Parathyroid adenoma (tissue), 2 donors: ENCODE results near the gene SFMBT2.

ENCODE experiments used
- H2AFZ ChIP-seq: fragments of 300-600 bp; sonication (generic); one replicate; pipeline ENCODE4 v1.7.0; 2017; ENCODE audit warnings: antibody characterized with exemption, mild to moderate bottlenecking
- H3K27ac ChIP-seq: fragments of 300-600 bp; sonication (generic); one replicate; pipeline ENCODE4 v1.7.0; 2017
- H3K27me3 ChIP-seq: fragments of 300-600 bp; sonication (generic); one replicate; pipeline ENCODE4 v1.7.0; 2017; ENCODE audit warnings: low read length; ENCODE audit not compliant: control insufficient read depth, insufficient read depth
- H3K36me3 ChIP-seq: fragments of 300-600 bp; sonication (generic); one replicate; pipeline ENCODE4 v1.7.0; 2017; ENCODE audit warnings: low read length; ENCODE audit not compliant: control insufficient read depth, insufficient read depth
- H3K4me1 ChIP-seq: fragments of 300-600 bp; sonication (generic); one replicate; pipeline ENCODE4 v1.7.0; 2017; ENCODE audit warnings: control low read depth
- H3K4me2 ChIP-seq: fragments of 300-600 bp; sonication (generic); one replicate; pipeline ENCODE4 v1.7.0; 2017; ENCODE audit warnings: low read length
- H3K4me3 ChIP-seq: fragments of 300-600 bp; sonication (generic); one replicate; pipeline ENCODE4 v1.7.0; 2017; ENCODE audit warnings: low read depth, low read length
- H3K79me2 ChIP-seq: fragments of 300-600 bp; sonication (generic); one replicate; pipeline ENCODE4 v1.7.0; 2017; ENCODE audit warnings: control low read depth
- H3K9ac ChIP-seq: fragments of 300-600 bp; sonication (generic); one replicate; pipeline ENCODE4 v1.7.0; 2017; ENCODE audit warnings: mild to moderate bottlenecking
- H3K9me3 ChIP-seq: fragments of 300-600 bp; sonication (generic); one replicate; pipeline ENCODE4 v1.7.0; 2017; ENCODE audit warnings: low read length; ENCODE audit not compliant: control insufficient read depth
- CTCF ChIP-seq: fragments of 300-600 bp; sonication (generic); IDR thresholded peaks from one replicate; pipeline ENCODE4 v1.7.0; 2017; ENCODE audit warnings: antibody characterized with exemption, mild to moderate bottlenecking
- donor health status: primary hyperparathyroidism.

Gene SFMBT2

GRCh38 chr10:7318836-7319235 lies 92.0 kb downstream of the SFMBT2 start:
- Histone ChIP-seq H3K36me3 (no peaks in the 10 kb centered on the region), H3K79me2 (peaks cover 20% of the 10 kb centered on the region), H2AFZ (no peak overlapping the region), H3K4me3 (no peak overlapping the region), H3K9ac (no peak overlapping the region), H3K27ac (no peak overlapping the region), H3K27me3 (no peaks in the 10 kb centered on the region), H3K4me1 (no peaks in the 10 kb centered on the region), H3K9me3 (no peaks in the 10 kb centered on the region), H3K4me2 (no peak overlapping the region)
- no peak for TF ChIP-seq CTCF

- no peak overlapping the region for H3K4me2 ChIP-seq
- H3K9me3 ChIP-seq = no peaks in the 10 kb centered on the region
- H3K27me3 ChIP-seq = no peaks in the 10 kb centered on the region
- no peaks in the 10 kb centered on the region for H3K4me1 ChIP-seq
- no peak for TF ChIP-seq CTCF
- H3K27ac ChIP-seq = no peak overlapping the region
- no peaks in the 10 kb centered on the region for H3K36me3 ChIP-seq
- H3K79me2 ChIP-seq = peaks cover 22% of the 10 kb centered on the region
- H2AFZ ChIP-seq = no peak overlapping the region
- H3K4me3 ChIP-seq = no peak overlapping the region
- no peak overlapping the region for H3K9ac ChIP-seq
Measured at GRCh38 chr10:7317786-7318446, 92.9 kb downstream of the SFMBT2 start.

- Histone ChIP-seq H3K79me2 (peaks cover 22% of the 10 kb centered on the region), H3K9me3 (no peaks in the 10 kb centered on the region), H2AFZ (no peak overlapping the region), H3K27me3 (no peaks in the 10 kb centered on the region), H3K4me1 (no peaks in the 10 kb centered on the region), H3K4me2 (no peak overlapping the region), H3K9ac (no peak overlapping the region), H3K4me3 (no peak overlapping the region), H3K36me3 (no peaks in the 10 kb centered on the region), H3K27ac (no peak overlapping the region)
- no peak for TF ChIP-seq CTCF
Measured at GRCh38 chr10:7316839-7317238, 94.0 kb downstream of the SFMBT2 start.

- no peak overlapping the region for H3K27ac ChIP-seq
- no peak overlapping the region for H3K4me3 ChIP-seq
- no peak overlapping the region for H3K4me2 ChIP-seq
- no peaks in the 10 kb centered on the region for H3K27me3 ChIP-seq
- H3K9ac ChIP-seq = no peak overlapping the region
- no peaks in the 10 kb centered on the region for H3K9me3 ChIP-seq
- no peak for TF ChIP-seq CTCF
- H3K4me1 ChIP-seq = no peaks in the 10 kb centered on the region
- H3K36me3 ChIP-seq = no peaks in the 10 kb centered on the region
- peaks cover 22% of the 10 kb centered on the region for H3K79me2 ChIP-seq
- no peak overlapping the region for H2AFZ ChIP-seq
Measured at GRCh38 chr10:7315906-7316305, 94.9 kb downstream of the SFMBT2 start.

GRCh38 chr10:7314170-7314569 lies 96.7 kb downstream of the SFMBT2 start:
- no peak overlapping the region for H3K27ac ChIP-seq
- no peak overlapping the region for H3K4me3 ChIP-seq
- no peaks in the 10 kb centered on the region for H3K9me3 ChIP-seq
- H2AFZ ChIP-seq = no peak overlapping the region
- H3K79me2 ChIP-seq = peaks cover 20% of the 10 kb centered on the region
- no peak for TF ChIP-seq CTCF
- H3K4me2 ChIP-seq = no peak overlapping the region
- no peaks in the 10 kb centered on the region for H3K27me3 ChIP-seq
- no peak overlapping the region for H3K9ac ChIP-seq
- H3K4me1 ChIP-seq = no peaks in the 10 kb centered on the region
- no peaks in the 10 kb centered on the region for H3K36me3 ChIP-seq
